Liver (tissue), 3 donors: Measurements from ENCODE around the gene RPL29.

Source experiments
- ATF3 ChIP-seq: IDR thresholded peaks from 2 replicates; pipeline ENCODE4 v1.6.1; 2016; ENCODE audit warnings: antibody characterized with exemption
- CTCF ChIP-seq: fragments of 150-350 bp; IDR thresholded peaks from 2 replicates; pipeline ENCODE4 v1.5.1; 2017; ENCODE audit warnings: improper control_type of control experiment, low read depth, low read length; ENCODE audit not compliant: missing input control
- GABPA ChIP-seq, 2 donors: IDR thresholded peaks in 1 of 2; conservative IDR thresholded peaks in 1 of 2; 2 replicates each; pipeline ENCODE4 v1.6.1; 2016; ENCODE audit warnings: antibody characterized with exemption in 2 of 2, mild to moderate bottlenecking in 1 of 2, moderate library complexity in 1 of 2
- HNF4G ChIP-seq: IDR thresholded peaks from 2 replicates; pipeline ENCODE4 v1.6.1; 2016; ENCODE audit warnings: antibody characterized with exemption
- JUND ChIP-seq, 2 donors: IDR thresholded peaks; 2 replicates each; pipeline ENCODE4 v1.6.1; 2016; ENCODE audit warnings: antibody characterized with exemption in 2 of 2
- MAX ChIP-seq: IDR thresholded peaks from 2 replicates; pipeline ENCODE4 v1.6.1; 2016; ENCODE audit warnings: antibody characterized with exemption
- RAD21 ChIP-seq, 2 donors: IDR thresholded peaks; 2 replicates each; pipeline ENCODE4 v1.6.1; 2016; ENCODE audit warnings: antibody characterized with exemption in 2 of 2, mild to moderate bottlenecking in 2 of 2
- TAF1 ChIP-seq: conservative IDR thresholded peaks from 2 replicates; pipeline ENCODE4 v1.6.1; 2016; ENCODE audit warnings: antibody characterized with exemption, mild to moderate bottlenecking
- YY1 ChIP-seq: IDR thresholded peaks from 2 replicates; pipeline ENCODE4 v1.6.1; 2016; ENCODE audit warnings: antibody characterized with exemption, mild to moderate bottlenecking
- ZBTB33 ChIP-seq: IDR thresholded peaks from 2 replicates; pipeline ENCODE4 v1.6.1; 2016; ENCODE audit warnings: antibody characterized with exemption
- donor health status: healthy.
- donor health status: healthy.

- TF ChIP-seq CTCF = no peak
- TF ChIP-seq GABPA (IDR thresholded peaks at IDR 0.05 in 1 of 2, conservative IDR thresholded peaks at IDR 0.05 in 1 of 2) = no peak
- no peak for TF ChIP-seq TAF1
- no peak for TF ChIP-seq YY1
- TF ChIP-seq MAX = no peak
- TF ChIP-seq ZBTB33 = no peak
- no peak for TF ChIP-seq RAD21 (IDR thresholded peaks at IDR 0.05)
- TF ChIP-seq JUND (IDR thresholded peaks at IDR 0.05) = no peak
- no peak for TF ChIP-seq HNF4G
- no peak for TF ChIP-seq ATF3
These were observed 45.5 kb upstream of the RPL29 start for GRCh38 chr3:52041118-52041731.
